K562 (cell line): Measurements from ENCODE around the gene RPL39. TPM values are rescaled to one million over a fixed set of nuclear protein-coding genes. Genes with fewer than 3 reads are reported as not detected.
"Not testable (repeated sequence)": the region's sequence is repeated elsewhere in the genome, so short reads cannot be mapped to it uniquely, and the experiment has no call there.

Experiments
- ATAC-seq: fragments of 200-7000 bp; cut with Tn5 transposase; 3 replicates; pipeline ENCODE4 v1.9.1; 2020; ENCODE audit warnings: moderate library complexity
- BruUV-seq: library from RNA; stranded (reverse); fragments of 400-500 nt; replicated peaks from 2 replicates; lab custom pipeline; 2021; lab: Mats Ljungman, UMichigan
- CTCF ChIA-PET: fragments of 300-600 bp; formaldehyde crosslinking; extraction: SDS; loops from one replicate; lab custom pipeline; 2021; ENCODE audit warnings: low intra/inter-chr PET ratio; lab: Yijun Ruan, JAX
- POLR2A ChIA-PET: fragments of 300-600, 350-650 bp; sonication (Branson Sonifier 250); formaldehyde crosslinking; extraction: SDS; loops from one replicate; lab custom pipeline; 2021; ENCODE audit warnings: antibody characterized with exemption, inconsistent platforms; lab: Yijun Ruan, JAX
- DNase-seq, 4 experiments: peaks; one replicate each; pipeline versions ENCODE4 v3.0.0 to v3.0.0-alpha.2; 2011 to 2018; ENCODE audit warnings: low spot score in 3 of 4, mixed read lengths in 3 of 4; ENCODE audit errors: extremely low read depth in 1 of 4
- FAIRE-seq: peaks from 2 replicates; lab custom pipeline; 2011; peaks lifted over from hg19 to GRCh38; lab: Jason Lieb, UNC
- H2AFZ ChIP-seq: 2 replicates; pipeline ENCODE4 v1.6.0; 2011; ENCODE audit warnings: low read depth, low read length, control low read depth, inconsistent platforms
- H3K27ac ChIP-seq: fragments of 200-600 bp; 3 replicates; pipeline ENCODE4 v1.8.0; 2011; ENCODE audit warnings: low read depth, mild to moderate bottlenecking, control low read depth, inconsistent platforms, low read length, moderate library complexity, mixed read lengths; ENCODE audit errors: extremely low read depth
- H3K27me3 ChIP-seq, 2 experiments: fragments of 300-600 bp in 1 of 2; 2 replicates in 1 of 2; 3 replicates in 1 of 2; pipeline versions ENCODE4 v1.6.0 to v1.8.0; 2011; ENCODE audit warnings: inconsistent platforms in 2 of 2, low read length in 2 of 2, mild to moderate bottlenecking in 1 of 2, mixed read lengths in 1 of 2, moderate library complexity in 1 of 2; ENCODE audit not compliant: control insufficient read depth in 2 of 2, insufficient read depth in 2 of 2
- H3K36me3 ChIP-seq: fragments of 300-600 bp; 3 replicates; pipeline ENCODE4 v1.8.0; 2011; ENCODE audit warnings: mild to moderate bottlenecking, low read length, inconsistent platforms; ENCODE audit not compliant: control insufficient read depth, insufficient read depth
- H3K4me1 ChIP-seq, 2 experiments: fragments of 200-600 bp in 1 of 2; replicated peaks in 1 of 2; 2 replicates in 1 of 2; 3 replicates in 1 of 2; pipeline versions ENCODE4 v1.5.1 to v1.8.0; 2011; ENCODE audit warnings: inconsistent platforms in 2 of 2, low read length in 2 of 2, mild to moderate bottlenecking in 1 of 2, mixed read lengths in 1 of 2, moderate library complexity in 1 of 2; ENCODE audit not compliant: control insufficient read depth in 2 of 2, insufficient read depth in 2 of 2
- H3K4me2 ChIP-seq: 2 replicates; pipeline ENCODE4 v1.6.1; 2011; ENCODE audit warnings: low read length, control low read depth, inconsistent platforms, mixed read lengths; ENCODE audit not compliant: insufficient read depth
- H3K4me3 ChIP-seq: fragments of 200-600 bp; sonication (generic), shearing (Covaris generic); 2 replicates; pipeline ENCODE4 v1.5.1; 2016; ENCODE audit warnings: control low read depth, inconsistent platforms
- H3K79me2 ChIP-seq: fragments of 200-600 bp; 3 replicates; pipeline ENCODE4 v1.8.0; 2011; ENCODE audit warnings: low read length, inconsistent platforms; ENCODE audit not compliant: control insufficient read depth, insufficient read depth
- H3K9ac ChIP-seq, 2 experiments: 2 replicates each; pipeline versions ENCODE4 v1.6.0 to v1.6.1; 2011; ENCODE audit warnings: low read depth in 2 of 2, low read length in 2 of 2, control low read depth in 1 of 2, inconsistent platforms in 1 of 2, mild to moderate bottlenecking in 1 of 2, mixed read lengths in 1 of 2; ENCODE audit not compliant: insufficient read depth in 1 of 2
- H3K9me1 ChIP-seq: one replicate; pipeline ENCODE4 v1.6.0; 2011; ENCODE audit warnings: inconsistent platforms, mild to moderate bottlenecking, low read length, moderate library complexity; ENCODE audit not compliant: control insufficient read depth, insufficient read depth
- H3K9me3 ChIP-seq: replicated peaks from 2 replicates; pipeline ENCODE4 v1.5.1; 2011; ENCODE audit warnings: low read depth, low read length, inconsistent platforms; ENCODE audit not compliant: control insufficient read depth, insufficient read depth
- H4K20me1 ChIP-seq: replicated peaks from 2 replicates; pipeline ENCODE4 v1.6.1; 2011; ENCODE audit warnings: low read length, inconsistent platforms, mixed read lengths; ENCODE audit not compliant: control insufficient read depth, insufficient read depth
- GATAD2A ChIP-seq: fragments of 450-650 bp; IDR thresholded peaks from 2 replicates; pipeline ENCODE4 v1.6.1; 2017
- GTF2F1 ChIP-seq: IDR thresholded peaks from 2 replicates; pipeline ENCODE4 v1.6.1; 2011; ENCODE audit warnings: low read depth, low read length, improper control_type of control experiment
- HDAC6 ChIP-seq: IDR thresholded peaks from 2 replicates; pipeline ENCODE4 v1.6.1; 2012; ENCODE audit warnings: low read depth, mild to moderate bottlenecking, control low read depth, inconsistent platforms, low read length, moderate library complexity
- MIER1 ChIP-seq: fragments of 450-650 bp; IDR thresholded peaks from 2 replicates; pipeline ENCODE4 v1.6.1; 2016; ENCODE audit warnings: antibody characterized with exemption, mild to moderate bottlenecking, low read depth
- NR1H2 ChIP-seq: sonication (generic); formaldehyde crosslinking; IDR thresholded peaks from 2 replicates; pipeline ENCODE4 v1.4.0; 2020; ENCODE audit warnings: mild to moderate bottlenecking, missing genetic modification reagents
- RFX5 ChIP-seq: IDR thresholded peaks from 2 replicates; pipeline ENCODE4 v1.6.1; 2011; ENCODE audit warnings: low read depth, mild to moderate bottlenecking, improper control_type of control experiment, low read length
- SOX6 ChIP-seq: fragments of 450-650 bp; IDR thresholded peaks from 2 replicates; pipeline ENCODE4 v1.6.1; 2014; ENCODE audit warnings: mild to moderate bottlenecking
- TFE3 ChIP-seq: fragments of 450-650 bp; formaldehyde crosslinking; IDR thresholded peaks from 2 replicates; pipeline ENCODE4 v1.4.0; 2020; ENCODE audit warnings: mild to moderate bottlenecking, mixed read lengths
- WGBS: fragments of 100-300 bp; shearing (Covaris generic); methylation state at CpG from one replicate; pipeline ENCODE4 v1.1.6; 2016; ENCODE audit warnings: low coverage, mixed read lengths; ENCODE audit not compliant: insufficient coverage; ENCODE audit errors: missing lambda C conversion rate; 5-methylcytosine and 5-hydroxymethylcytosine counted together
- in situ Hi-C: fragments of 300-500 bp; cut with MboI; formaldehyde crosslinking; loops from 4 replicates; pipeline ENCODE4 v1.15.0; 2018; ENCODE audit warnings: inconsistent platforms, mixed read lengths
- intact Hi-C: fragments of 100-400 bp; cut with micrococcal nuclease; formaldehyde crosslinking; loops from 2 replicates; pipeline ENCODE4 v1.14.2; 2022
- polyA plus RNA-seq, 8 experiments: library from polyadenylated mRNA; depleted of rRNA in 4 of 8; stranded (reverse) in 5 of 8; unstranded in 3 of 8; fragments of >200 nt; fragmentation: Nextera tagmentation in 2 of 8; fragmentation: Illumina TruSeq in 1 of 8; extraction: Ambion mirVana in 2 of 8; extraction: Trizol in 1 of 8; gene quantifications; 2 replicates each; pipeline versions ENCODE4 v1.2.1 to v1.2.3, GENCODE V29; 2011 to 2014; ENCODE audit warnings: inconsistent platforms in 1 of 8, missing spikeins in 1 of 8
- total RNA-seq, 7 experiments: library from RNA; depleted of rRNA in 6 of 7; stranded (reverse); fragments of >200 nt in 6 of 7; fragmentation: Illumina TruSeq in 2 of 7; extraction: Trizol in 2 of 7; gene quantifications; 2 replicates each; pipeline versions ENCODE4 v1.2.1 to v1.2.3, GENCODE V29; 2011 to 2021; ENCODE audit warnings: low replicate concordance in 1 of 7

The RPL39 gene
- total and polyA plus RNA-seq, 9 of the 15 experiments (the other 6 are each of a cell fraction or from before 2014, with no cell fraction given) = 1,382 to 5,043 (median 3,226) TPM

DNA sequence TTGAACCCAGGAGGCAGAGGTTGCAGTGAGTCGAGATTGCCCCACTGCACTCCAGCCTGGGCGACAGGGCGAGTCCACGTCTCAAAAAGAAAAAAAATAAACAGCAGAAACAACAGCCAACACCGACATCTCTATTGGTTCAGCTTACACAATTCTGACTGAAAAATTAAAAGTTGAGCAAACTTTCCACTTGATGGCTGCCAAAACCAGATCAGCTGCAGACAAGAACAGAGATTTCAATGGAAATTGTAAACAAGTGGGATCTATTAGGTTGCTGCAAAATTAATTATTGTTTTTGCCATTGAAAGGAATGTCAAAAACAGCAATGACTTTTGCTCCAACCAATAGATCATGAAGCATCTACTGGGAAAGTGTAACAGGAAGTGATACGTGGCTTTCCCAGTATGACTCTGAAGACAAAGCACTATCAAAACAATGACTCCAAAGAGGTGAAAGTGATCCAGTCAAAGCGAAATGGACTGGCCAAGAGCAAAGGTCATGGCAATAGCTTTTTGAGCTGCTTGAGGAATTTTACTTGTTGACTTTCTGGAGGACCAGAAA, 35.0 kb upstream of the RPL39 start:
- Histone ChIP-seq H2AFZ (no peak overlapping the region), H3K4me3 (no peak overlapping the region), H3K4me1 (no peaks in the 10 kb centered on the region), H3K9ac (no peak overlapping the region), H3K27ac (no peak overlapping the region), H3K79me2 (no peaks in the 10 kb centered on the region), H3K9me3 (no peaks in the 10 kb centered on the region), H3K4me2 (no peak overlapping the region), H4K20me1 (no peaks in the 10 kb centered on the region), H3K27me3 (no peaks in the 10 kb centered on the region), H3K36me3 (peaks cover 10% of the 10 kb centered on the region; the same call in 1 of the 3 replicates), H3K9me1 (no peaks in the 10 kb centered on the region)
- 68% methylated on average over 7 of the region's 7 CpGs for WGBS
- no peak for FAIRE-seq
- no TSS peak for BruUV-seq
- no peak for ATAC-seq
- CTCF ChIA-PET = no interaction called here
- in situ Hi-C loops = no loop called here
- intact Hi-C loops = no loop called here
- POLR2A ChIA-PET = interaction anchor here (1.0 kb wide), 1 partner anchor 9 kb away, joined by 4 read pairs; no protein-coding TSS in a partner anchor
- DNase-seq = no peak
- no peak for TF ChIP-seq GTF2F1
- no peak for TF ChIP-seq GATAD2A
- no peak for TF ChIP-seq MIER1
- 0 out of 2 replicates have a peak, but pooled peaks have one; percentile 36 for TF ChIP-seq SOX6
- TF ChIP-seq TFE3 (CRISPR knock-in tag) = no peak
- TF ChIP-seq NR1H2 (CRISPR knock-in tag) = no peak
- TF ChIP-seq RFX5 = no peak
- TF ChIP-seq HDAC6 = no peak

- intact Hi-C loops, H2AFZ ChIP-seq, H3K79me2 ChIP-seq, H3K4me2 ChIP-seq, H3K4me3 ChIP-seq, H4K20me1 ChIP-seq, H3K9me3 ChIP-seq, H3K9ac ChIP-seq, ATAC-seq, H3K9me1 ChIP-seq, DNase-seq, POLR2A ChIA-PET, H3K4me1 ChIP-seq, H3K27me3 ChIP-seq, in situ Hi-C loops, H3K27ac ChIP-seq, BruUV-seq, H3K36me3 ChIP-seq, CTCF ChIA-PET: not testable (repeated sequence)
- peak; percentile 79 for FAIRE-seq
- WGBS = no CpG with 5 or more reads among the region's 5 CpGs
These were observed 32.8 kb upstream of the RPL39 start for GRCh38 chrX:119824221-119824620.
